Activated CD8-positive, alpha-beta memory T cell treated with anti-CD3 and anti-CD28 coated beads for 36 hours (primary cell): Measurements from ENCODE around the gene RAD51B. TPM values are rescaled to one million over a fixed set of nuclear protein-coding genes. Genes with fewer than 3 reads are reported as not detected.

Experiments
- CTCF ChIA-PET: fragments of 350-600 bp; sonication (Branson Sonifier 250); formaldehyde crosslinking; loops from one replicate; lab custom pipeline; 2021; ENCODE audit warnings: antibody characterized with exemption; lab: Charles Lee
- POLR2A ChIA-PET: fragments of 350-600 bp; sonication (Branson Sonifier 250); formaldehyde crosslinking; loops from one replicate; lab custom pipeline; 2021; ENCODE audit warnings: antibody characterized with exemption; lab: Charles Lee
- total RNA-seq, 2 experiments: library from RNA; stranded (reverse); gene quantifications; one replicate each; pipeline ENCODE4 v1.2.3, GENCODE V29; 2021

Gene RAD51B
- total RNA-seq, 2 experiments from 2014 or later: 25.0 to 26.0 TPM

DNA sequence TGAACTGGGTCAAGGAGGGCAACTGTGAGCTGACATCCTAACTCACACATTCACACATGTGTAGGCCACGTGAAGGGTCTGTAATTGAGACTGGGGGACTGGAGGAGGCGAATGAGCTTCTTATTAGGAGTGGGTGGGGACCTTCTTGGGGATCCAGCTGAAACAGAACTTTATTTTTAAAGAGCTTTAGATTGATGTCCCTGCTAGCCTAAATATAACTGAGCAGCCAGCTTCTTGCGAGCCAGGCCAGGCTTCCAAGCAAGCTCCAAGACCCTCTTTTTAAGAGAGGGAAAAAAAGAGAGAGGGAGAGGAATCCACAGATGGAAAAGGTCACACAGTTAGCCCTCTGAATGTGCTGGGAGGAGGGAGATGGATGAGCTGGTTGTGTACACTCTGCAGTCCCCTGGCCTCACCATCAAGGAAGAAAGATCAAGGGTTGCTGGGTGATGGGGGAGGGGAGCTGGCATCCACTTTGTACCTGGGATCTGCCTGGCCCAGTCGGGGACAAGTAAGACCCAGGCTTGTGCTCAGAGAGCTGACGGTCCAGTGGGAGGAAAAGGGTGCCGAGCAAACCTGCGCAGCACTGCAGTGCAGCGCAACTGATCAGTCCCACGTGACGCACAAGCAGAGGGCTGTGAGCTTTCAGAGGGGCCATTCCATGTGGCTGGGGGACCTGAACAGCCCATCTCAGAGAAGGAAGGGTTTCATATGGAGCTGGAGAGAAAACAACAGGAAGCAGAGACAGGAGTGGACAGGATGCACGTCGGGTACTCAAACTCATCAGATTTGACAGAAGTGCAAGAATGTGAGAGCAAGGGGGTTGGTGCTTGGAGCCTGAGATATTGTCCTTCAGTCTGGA, 818.8 kb downstream of the RAD51B start:
- CTCF ChIA-PET: no interaction called here
- POLR2A ChIA-PET: no interaction called here

DNA sequence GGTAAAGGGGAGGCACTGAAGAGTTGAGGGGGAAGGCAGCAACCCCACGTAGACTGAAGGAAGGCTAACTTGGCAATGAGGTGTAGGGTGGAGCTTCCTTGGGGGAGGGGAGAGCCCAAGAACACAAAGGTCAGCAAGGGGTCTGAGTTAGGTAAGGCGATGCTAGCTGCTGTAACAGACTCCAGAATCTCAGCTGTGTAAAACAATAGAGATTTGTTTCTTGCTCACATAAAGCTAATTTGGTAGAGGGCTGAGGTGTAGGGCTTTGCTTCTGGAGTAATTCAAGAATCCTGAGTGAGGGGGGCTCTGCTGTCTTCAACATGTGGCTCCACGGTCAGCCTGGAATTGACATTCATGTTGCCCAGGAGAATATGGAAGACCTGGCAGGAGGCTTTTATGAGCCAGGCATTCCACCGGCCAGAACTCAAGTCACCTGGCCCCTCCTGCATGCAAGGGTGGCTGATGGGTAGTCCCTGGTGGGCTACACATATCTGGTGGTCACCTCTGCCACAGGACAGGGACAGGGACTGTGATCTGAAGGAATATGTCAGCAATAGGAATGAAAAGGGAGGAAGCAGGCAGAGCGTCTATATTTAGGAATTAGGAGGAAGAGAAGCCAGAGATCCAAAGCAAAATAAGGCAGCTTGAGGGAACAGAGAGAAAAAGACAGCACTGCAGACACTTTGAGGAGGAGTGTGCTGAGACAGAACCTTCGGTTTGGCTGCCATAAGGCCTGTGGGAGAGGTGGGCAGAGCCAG, 819.6 kb downstream of the RAD51B start:
- CTCF ChIA-PET: no interaction called here
- POLR2A ChIA-PET: no interaction called here

DNA sequence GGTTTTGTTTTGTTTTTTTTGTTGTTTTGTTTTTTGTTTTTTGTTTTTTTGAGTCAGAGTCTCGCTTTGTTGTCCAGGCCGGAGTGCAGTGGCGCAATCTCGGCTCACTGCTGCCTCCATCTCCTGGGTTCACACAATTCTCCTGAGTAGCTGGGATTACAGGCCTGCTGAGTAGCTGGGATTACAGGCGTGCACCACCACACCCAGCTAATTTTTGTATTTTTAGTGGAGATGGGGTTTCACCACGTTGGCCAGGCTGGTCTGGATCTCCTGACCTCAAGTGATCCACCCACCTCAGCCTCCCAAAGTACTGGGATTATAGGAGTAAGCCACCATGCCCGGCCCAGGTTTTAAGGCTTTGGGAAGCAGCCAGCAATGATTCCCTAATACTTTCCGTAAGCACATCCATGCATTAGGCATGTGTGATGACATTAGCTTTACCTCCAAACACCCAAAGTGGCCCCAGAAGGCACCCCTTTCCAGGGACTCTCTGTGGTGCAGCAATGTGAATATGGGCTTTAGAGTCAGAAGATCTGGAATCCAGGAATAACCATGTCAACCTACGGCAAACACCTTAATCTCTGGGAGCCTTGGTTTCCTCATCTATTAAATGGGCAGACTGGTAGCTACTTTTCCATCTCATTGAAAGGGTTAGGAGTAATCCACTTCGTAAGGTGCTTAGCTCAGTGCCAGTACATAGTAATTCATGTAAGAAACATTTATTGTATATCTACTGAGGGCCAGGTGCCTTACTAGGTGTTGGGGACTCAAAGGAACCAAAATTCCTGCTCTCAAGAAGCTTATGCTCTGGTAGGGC, 820.4 kb downstream of the RAD51B start:
- ChIA-PET POLR2A (no interaction called here), CTCF (no interaction called here)

DNA sequence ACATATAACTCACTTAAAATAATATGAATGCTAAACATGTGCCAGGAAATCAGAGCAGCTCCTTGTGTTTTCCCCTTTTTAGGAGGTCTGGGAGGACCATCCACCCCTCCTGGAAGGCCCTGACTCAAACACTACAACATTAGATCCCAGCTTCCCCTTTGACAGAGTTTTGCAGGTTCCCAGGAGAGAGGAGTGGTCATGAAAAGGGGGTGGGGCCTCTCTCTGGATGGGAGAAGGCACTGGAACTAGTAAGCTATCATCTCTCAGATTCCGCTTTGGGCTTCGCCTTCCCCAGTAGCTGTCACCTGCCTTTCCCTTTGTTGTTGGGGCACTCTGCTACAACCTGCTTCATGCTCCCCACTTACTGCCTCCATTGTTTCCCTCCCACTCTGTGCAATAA, 824.1 kb downstream of the RAD51B start:
- ChIA-PET CTCF (no interaction called here), POLR2A (no interaction called here)

DNA sequence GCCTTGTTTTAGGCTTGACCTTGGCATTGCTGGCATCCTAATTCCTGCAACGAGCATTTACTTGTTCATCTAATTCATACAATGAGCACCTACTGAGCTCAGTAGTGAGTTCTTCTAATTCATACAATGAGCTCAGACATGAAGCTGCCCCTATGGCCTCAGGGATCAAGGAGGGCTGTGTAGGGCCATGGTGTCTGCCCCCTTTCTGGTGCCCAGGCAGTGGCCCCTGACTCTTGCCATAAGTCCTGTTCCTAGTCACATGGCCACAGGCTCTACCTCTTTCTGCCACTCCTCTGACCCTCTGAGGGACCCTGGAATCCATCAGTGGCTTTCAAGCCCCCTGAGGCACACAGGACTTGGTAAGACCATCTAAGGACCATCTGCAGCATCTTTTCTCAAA, 824.5 kb downstream of the RAD51B start:
- CTCF ChIA-PET: no interaction called here
- POLR2A ChIA-PET: no interaction called here

DNA sequence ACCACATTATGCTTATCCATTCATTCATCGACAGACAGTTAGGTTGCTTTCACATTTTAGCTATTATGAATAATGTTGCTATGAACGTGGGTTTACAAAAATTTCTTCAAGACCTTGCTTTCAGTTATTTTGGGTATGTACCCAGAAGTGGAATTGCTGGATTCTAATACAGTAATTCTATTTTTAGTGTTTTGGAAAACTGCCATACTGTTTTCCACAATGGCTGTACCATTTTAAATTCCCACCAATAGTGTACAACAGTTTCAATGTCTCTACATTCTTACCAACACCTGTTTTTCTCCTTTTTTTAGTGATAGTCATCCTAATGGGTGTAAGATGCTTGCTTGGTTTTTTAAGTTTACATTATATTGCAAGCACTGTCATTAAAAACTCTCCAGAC, 825.8 kb downstream of the RAD51B start:
- ChIA-PET POLR2A (no interaction called here), CTCF (no interaction called here)

DNA sequence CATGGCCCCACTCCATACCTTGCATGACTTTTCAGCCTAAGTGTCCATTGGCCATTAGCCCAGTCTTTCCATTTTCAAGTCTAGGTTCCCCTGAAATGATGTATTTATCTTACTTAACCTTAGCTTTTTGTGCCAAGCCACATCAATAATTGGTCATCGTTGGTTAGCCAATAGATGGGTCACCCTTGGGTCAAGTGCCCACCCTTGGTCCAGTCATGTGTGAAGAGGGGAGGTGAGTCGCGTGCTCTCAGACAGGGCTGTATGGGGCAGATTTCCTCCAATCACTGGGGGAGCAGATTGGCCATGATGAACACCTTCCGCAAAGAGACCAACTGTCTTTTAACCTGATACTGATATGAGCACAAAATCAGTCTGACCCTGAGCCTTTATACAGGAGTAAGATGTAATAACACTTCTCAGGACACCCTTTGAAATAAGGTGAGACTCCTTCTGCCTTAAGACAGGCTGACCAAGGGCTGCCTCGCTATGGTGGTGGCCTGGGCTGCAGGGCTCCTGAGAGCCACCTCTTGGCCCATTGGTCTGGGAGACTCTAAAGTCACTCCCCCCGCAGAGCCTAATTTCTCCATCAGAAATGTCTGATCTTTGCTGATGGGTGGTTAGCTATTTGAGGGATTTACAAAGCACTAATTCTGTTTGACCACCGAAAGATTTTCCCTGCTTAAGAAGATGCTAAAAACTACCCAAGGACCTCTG, 830.1 kb downstream of the RAD51B start:
- ChIA-PET POLR2A (no interaction called here), CTCF (no interaction called here)

DNA sequence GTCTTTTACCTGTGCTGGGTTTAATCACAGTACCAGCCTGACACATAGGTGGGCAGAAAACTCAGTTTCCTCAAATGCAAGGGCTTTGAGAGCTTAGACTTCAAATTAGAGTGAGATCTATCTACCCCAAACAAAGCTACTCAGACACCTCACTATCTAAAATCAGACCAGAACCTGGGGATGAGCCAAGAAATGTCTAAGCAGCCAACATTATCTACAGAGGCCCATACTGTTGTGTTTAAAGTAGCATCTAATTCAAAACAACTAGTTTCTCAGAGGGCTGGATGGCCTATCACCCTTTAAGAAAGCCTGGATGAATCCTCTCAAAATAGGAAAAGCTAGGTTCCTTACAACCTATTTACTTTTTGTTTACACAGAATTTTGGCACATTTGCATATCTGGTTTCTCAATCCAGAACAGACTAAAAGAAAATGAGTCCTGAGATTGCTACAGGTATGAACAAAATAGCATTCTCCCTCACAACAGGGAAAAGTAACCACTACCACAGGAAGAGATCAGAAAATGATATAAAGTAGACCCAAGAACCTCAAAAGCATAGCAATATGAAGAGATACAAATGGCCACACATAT, 830.9 kb downstream of the RAD51B start:
- ChIA-PET POLR2A (no interaction called here), CTCF (no interaction called here)

DNA sequence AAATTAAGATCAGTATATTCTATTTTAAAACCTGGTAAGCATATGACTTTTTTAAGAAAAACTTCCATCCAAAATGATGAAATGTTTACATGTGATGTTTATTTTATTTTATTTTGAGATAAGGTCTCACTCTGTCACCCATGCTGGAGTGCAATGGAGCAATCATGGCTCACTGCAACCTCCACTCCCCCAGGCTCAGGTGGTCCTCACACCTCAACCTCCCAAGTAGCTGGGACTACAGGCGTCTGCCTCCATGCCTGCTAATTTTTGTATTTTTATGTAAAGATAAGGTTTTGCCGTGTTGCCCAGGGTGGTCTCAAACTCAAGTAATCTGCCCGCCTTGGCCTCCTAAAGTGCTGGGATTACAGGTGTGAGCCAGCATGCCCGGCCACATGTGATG, 831.5 kb downstream of the RAD51B start:
- ChIA-PET CTCF (no interaction called here), POLR2A (no interaction called here)

DNA sequence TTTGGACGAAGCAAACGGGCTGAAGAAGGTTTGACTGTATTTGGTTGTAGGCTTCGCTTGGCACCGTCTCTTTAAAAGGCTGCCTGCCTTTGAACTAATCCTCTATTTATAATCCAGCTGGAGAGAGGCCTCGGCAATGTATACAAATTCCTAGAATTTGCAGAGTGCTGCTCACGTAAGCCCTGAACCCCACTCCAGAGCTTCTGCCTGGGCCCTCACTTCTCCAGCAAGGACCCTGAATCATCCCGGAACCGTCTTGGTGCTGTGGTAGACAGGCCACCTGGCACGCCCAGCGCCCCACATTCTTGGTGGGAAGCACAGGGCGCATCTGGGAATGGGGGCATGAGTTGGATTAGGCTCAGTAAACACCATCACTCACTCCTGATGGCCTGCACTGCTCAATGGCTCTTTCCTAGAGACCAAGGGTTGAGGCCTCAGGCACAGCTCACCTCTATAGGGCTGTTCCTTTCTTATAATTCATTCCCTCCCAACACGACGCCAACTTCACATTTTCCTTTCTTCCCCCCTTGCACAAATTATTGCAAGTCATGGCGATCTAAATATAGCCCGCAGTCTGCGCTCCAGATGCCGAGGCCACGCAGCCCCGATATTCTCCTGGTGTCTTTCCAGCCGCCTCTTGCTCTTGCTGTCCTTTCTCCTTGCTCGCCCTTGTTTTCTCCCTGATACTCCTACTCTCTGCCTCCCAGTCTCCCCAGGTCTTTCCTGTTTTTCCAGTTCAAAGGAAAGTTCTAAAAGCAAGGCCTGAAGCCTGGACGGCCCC, 832.3 kb downstream of the RAD51B start:
- ChIA-PET POLR2A (no interaction called here), CTCF (no interaction called here)

DNA sequence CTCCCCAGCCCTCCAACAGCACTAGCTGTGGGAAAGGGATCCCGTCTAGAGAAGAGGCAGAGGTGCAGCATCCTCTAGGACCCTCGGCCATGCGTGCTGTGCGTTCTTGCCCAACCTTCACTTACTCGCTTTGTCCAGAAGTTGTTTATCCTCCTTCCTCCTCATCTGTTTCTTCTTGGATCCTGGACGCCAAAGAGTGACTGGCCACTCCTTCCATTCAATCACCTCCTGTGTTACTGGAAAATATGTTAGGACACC, 832.8 kb downstream of the RAD51B start:
- ChIA-PET CTCF (no interaction called here), POLR2A (no interaction called here)

DNA sequence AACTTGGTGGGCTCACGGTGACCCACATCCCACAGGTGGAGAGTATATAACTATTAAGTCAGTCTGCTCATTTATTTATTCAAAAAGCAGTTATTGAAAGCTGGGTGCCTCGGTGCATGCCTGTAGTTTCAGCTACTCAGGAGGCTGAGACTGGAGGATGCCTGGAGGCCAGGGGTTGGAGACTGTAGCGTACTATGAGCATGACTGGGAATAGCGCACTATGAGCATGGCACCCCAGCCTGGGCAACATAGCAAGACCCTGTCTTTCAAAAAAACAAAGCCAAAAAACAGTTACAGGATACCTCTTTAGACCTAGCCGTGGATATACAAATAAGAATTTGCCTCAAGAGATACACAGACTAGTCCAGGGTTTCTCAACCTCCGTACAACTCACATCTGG, 833.5 kb downstream of the RAD51B start:
- ChIA-PET CTCF (no interaction called here), POLR2A (no interaction called here)

DNA sequence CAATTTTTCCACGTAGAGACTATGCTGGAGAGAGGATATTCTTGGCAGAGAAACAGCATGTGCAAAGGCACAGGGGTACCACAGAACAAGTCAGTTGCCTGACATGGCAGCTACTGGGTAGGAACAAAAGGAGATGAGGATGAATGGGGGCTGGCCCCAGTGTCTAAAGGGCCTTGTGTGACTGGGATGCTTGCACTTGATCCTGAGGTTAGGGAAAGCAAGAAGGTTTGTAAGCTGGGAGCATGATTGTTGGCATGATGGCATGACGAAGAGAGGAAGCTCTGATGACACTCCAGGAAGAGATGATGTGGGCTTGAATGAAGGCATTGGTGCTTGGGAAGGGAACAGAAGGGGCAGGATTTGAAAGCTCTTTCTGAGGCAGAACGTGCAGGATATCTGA, 834.2 kb downstream of the RAD51B start:
- POLR2A ChIA-PET: interaction anchor here (0.6 kb wide), 1 partner anchor 9 kb away, joined by 3 read pairs; no protein-coding TSS in a partner anchor
- CTCF ChIA-PET: no interaction called here

DNA sequence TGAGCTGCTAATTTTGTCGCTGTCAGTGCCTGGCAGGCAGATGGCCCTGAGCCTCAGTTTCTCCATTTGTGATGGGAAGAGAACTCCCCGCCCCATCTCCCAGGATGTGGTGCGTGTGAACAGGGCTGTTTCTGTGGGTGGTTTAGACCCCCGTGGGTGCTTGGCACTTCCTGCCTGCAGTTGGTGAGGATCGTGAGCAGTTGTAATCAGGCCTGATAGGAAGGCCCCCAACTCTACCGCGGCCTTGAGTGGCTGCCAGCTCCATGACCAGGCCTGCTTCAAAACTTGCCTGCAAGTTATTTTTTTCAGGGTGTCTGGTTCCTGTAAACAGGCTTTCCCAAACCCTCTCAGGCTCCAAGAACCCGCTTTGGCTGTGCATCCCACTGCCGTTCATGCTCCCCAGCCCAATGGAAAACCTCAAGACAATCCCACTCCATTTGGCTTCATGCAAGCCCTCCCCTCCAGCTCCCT, 834.9 kb downstream of the RAD51B start:
- ChIA-PET CTCF (no interaction called here), POLR2A (interaction anchor here (0.6 kb wide), 1 partner anchor 9 kb away, joined by 3 read pairs; no protein-coding TSS in a partner anchor)

DNA sequence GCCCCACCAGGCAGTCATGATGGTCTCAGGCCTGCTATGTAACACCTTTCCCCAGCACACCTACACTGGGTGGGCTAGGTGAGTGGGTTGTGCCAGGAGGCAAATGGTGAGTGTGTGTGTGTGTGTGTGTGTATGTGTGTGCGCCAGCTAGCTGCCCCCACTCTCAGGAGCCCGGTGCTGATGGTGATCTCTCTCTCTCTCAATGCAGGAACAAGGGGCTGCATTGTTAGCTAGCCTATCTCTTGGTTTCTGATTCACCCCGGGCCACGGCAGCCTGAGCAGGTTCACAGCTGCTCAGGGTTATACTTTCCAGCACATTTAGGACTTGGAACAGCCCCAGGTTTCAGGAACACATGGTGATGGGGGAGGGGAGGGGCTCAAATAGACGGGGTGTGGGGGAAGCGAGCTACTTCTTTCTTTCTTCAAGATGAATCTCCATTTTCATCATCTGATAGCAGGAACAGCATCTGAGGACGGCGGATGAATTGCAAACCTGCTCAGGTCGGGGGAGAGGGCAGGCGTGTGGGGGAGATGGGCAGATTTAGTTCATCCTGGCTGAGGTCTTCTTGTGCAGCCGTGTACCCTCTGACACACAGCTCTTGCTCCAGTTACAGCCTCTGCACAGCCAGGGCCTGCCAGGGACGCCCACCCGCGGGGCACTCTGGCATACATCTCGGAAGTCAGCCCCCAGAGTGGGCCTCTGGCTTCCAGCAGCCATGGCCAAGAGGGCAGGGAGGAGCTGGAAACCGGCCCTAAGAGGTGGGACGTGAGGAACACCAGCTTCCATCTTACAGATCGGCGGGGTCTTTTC, 835.6 kb downstream of the RAD51B start:
- CTCF ChIA-PET: no interaction called here
- POLR2A ChIA-PET: no interaction called here

DNA sequence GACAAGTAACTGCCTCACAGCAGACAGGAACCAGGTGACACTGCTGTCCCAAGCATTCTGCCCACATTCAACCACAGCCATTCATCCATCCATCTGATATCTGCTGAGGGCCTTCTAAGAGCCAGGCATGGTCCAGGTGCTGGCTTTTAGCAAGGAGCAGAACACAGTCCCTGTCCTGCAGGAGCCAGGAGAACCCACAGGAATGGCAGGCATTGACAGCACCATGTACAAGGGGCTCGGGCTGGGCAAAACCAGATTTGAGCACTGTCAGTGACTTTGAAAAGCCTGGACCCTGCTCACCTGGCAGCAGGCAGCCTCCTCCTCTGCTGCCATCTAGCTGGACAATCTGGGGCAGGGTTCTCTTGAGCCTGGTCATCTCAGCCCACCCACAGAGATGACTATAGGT, 836.3 kb downstream of the RAD51B start:
- ChIA-PET POLR2A (no interaction called here), CTCF (no interaction called here)

DNA sequence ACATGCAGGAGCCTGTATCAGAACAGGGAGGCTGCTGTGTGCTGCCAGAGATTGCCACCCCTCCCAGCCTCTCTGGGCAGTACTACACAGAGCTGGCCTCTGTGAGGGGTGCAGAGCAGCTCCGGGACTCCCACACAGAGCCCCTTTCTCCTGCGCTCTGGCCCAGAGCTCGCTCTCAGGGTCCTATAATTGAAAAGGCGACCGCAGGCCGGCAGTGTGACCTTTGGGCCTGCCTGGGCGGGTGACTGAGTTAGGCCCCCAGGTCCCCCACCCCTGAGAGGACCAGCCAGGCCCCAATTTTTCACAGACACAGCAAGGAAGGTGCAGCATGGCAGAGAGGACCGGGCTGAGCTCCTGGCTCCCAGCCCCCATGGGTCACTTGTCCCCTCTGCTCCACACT, 836.9 kb downstream of the RAD51B start:
- ChIA-PET POLR2A (no interaction called here), CTCF (no interaction called here)
